Measurements from ENCODE around the gene SIVA1. TPM values are rescaled to one million over a fixed set of nuclear protein-coding genes. Genes with fewer than 3 reads are reported as not detected.
A peak's percentile ranks its signal among the peaks of the same experiment; 100 is the strongest.

The SIVA1 gene
- total and polyA plus RNA-seq, 2 of the 8 experiments (the other 6 are each of a cell fraction or from before 2014, with no cell fraction given): 123 to 589 TPM

DNA sequence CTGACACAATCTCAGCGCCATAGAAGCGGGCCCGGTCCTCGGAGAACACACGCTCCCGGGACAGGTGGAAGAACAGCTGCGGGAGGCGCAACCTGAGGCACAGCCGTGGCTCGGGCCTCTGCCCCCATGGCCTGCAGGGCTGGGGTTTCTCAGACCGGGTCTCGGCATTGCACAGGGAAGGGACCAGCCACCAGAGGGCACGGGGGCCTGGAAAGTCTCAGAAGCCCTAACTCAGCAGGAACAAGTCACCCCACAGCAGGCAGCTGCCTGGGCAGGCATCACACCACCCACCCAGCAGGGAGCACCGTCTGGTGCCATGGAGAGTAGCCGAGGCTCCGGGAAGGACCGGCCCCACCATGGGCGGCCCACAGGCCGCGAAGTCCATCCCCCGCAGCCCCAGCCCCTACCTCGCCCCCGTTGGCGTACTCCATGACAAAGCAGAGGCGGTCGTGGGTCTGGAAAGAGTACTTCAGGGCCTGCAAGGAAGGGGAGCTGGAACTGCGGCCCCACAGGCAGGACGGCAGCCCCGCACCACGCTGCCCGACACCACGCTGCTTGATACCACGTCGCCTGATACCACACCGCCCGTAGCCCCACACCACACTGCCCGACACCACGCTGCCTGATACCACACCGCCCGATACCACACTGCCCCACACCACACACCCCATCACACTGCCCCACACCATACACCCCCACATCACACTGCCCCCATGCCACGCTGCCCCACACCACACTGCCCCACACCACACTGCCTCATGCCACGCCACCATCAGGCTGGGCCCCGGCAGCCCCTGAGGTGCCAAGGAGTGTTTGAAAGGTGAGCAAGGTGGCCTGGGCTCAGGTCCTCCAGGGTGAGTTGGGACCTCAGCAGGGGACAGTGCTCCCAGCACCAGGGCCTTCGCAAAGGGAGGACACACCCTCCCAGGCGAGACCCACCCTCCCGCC is 20.8 kb downstream of the SIVA1 start (continued):
- TF ChIP-seq, protein P1, sequence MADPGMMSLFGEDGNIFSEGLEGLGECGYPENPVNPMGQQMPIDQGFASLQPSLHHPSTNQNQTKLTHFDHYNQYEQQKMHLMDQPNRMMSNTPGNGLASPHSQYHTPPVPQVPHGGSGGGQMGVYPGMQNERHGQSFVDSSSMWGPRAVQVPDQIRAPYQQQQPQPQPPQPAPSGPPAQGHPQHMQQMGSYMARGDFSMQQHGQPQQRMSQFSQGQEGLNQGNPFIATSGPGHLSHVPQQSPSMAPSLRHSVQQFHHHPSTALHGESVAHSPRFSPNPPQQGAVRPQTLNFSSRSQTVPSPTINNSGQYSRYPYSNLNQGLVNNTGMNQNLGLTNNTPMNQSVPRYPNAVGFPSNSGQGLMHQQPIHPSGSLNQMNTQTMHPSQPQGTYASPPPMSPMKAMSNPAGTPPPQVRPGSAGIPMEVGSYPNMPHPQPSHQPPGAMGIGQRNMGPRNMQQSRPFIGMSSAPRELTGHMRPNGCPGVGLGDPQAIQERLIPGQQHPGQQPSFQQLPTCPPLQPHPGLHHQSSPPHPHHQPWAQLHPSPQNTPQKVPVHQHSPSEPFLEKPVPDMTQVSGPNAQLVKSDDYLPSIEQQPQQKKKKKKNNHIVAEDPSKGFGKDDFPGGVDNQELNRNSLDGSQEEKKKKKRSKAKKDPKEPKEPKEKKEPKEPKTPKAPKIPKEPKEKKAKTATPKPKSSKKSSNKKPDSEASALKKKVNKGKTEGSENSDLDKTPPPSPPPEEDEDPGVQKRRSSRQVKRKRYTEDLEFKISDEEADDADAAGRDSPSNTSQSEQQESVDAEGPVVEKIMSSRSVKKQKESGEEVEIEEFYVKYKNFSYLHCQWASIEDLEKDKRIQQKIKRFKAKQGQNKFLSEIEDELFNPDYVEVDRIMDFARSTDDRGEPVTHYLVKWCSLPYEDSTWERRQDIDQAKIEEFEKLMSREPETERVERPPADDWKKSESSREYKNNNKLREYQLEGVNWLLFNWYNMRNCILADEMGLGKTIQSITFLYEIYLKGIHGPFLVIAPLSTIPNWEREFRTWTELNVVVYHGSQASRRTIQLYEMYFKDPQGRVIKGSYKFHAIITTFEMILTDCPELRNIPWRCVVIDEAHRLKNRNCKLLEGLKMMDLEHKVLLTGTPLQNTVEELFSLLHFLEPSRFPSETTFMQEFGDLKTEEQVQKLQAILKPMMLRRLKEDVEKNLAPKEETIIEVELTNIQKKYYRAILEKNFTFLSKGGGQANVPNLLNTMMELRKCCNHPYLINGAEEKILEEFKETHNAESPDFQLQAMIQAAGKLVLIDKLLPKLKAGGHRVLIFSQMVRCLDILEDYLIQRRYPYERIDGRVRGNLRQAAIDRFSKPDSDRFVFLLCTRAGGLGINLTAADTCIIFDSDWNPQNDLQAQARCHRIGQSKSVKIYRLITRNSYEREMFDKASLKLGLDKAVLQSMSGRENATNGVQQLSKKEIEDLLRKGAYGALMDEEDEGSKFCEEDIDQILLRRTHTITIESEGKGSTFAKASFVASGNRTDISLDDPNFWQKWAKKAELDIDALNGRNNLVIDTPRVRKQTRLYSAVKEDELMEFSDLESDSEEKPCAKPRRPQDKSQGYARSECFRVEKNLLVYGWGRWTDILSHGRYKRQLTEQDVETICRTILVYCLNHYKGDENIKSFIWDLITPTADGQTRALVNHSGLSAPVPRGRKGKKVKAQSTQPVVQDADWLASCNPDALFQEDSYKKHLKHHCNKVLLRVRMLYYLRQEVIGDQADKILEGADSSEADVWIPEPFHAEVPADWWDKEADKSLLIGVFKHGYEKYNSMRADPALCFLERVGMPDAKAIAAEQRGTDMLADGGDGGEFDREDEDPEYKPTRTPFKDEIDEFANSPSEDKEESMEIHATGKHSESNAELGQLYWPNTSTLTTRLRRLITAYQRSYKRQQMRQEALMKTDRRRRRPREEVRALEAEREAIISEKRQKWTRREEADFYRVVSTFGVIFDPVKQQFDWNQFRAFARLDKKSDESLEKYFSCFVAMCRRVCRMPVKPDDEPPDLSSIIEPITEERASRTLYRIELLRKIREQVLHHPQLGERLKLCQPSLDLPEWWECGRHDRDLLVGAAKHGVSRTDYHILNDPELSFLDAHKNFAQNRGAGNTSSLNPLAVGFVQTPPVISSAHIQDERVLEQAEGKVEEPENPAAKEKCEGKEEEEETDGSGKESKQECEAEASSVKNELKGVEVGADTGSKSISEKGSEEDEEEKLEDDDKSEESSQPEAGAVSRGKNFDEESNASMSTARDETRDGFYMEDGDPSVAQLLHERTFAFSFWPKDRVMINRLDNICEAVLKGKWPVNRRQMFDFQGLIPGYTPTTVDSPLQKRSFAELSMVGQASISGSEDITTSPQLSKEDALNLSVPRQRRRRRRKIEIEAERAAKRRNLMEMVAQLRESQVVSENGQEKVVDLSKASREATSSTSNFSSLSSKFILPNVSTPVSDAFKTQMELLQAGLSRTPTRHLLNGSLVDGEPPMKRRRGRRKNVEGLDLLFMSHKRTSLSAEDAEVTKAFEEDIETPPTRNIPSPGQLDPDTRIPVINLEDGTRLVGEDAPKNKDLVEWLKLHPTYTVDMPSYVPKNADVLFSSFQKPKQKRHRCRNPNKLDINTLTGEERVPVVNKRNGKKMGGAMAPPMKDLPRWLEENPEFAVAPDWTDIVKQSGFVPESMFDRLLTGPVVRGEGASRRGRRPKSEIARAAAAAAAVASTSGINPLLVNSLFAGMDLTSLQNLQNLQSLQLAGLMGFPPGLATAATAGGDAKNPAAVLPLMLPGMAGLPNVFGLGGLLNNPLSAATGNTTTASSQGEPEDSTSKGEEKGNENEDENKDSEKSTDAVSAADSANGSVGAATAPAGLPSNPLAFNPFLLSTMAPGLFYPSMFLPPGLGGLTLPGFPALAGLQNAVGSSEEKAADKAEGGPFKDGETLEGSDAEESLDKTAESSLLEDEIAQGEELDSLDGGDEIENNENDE (IDR thresholded peaks at IDR 0.05; ENCODE audit: insufficient replicate concordance, low read length): no peak
- no peak for TF ChIP-seq BRCA1 (IDR thresholded peaks at IDR 0.05; ENCODE audit: low read depth, low read length)
- TF ChIP-seq POLR2AphosphoS5 (IDR thresholded peaks at IDR 0.05; ENCODE audit: low read depth, low read length): 0 out of 2 replicates have a peak, but pooled peaks have one; percentile 15
- TF ChIP-seq RNF2 (IDR thresholded peaks at IDR 0.05; ENCODE audit: borderline replicate concordance, low read depth, low read length, missing control alignments, poor library complexity, severe bottlenecking): no peak
- TF ChIP-seq RAD21 (IDR thresholded peaks at IDR 0.05 in 1 of 2, conservative IDR thresholded peaks at IDR 0.05 in 1 of 2; ENCODE audit: low read depth in 2 of 2, low read length in 2 of 2): peak in 1 of 2 experiments; percentile 26; a peak in 1 of 4 replicates
- TF ChIP-seq ASH2L (IDR thresholded peaks at IDR 0.05; ENCODE audit: low read length): no peak
- no peak for TF ChIP-seq KDM4A (IDR thresholded peaks at IDR 0.05; ENCODE audit: low read depth, low read length, severe bottlenecking)
- no peak for TF ChIP-seq GABPA (IDR thresholded peaks at IDR 0.05; ENCODE audit: borderline replicate concordance, insufficient read depth, low read length)
